Common myeloid progenitor, CD34-positive (primary cell): ENCODE measurements around the gene SH2D7. TPM values are rescaled to one million over a fixed set of nuclear protein-coding genes. Genes with fewer than 3 reads are reported as not detected.

Experiments
- CTCF ChIA-PET: fragments of 350-600 bp; sonication (Branson Sonifier 250); formaldehyde crosslinking; loops from one replicate; lab custom pipeline; 2021; ENCODE audit warnings: antibody characterized with exemption; lab: Charles Lee
- POLR2A ChIA-PET: fragments of 350-600 bp; sonication (Branson Sonifier 250); formaldehyde crosslinking; loops from one replicate; lab custom pipeline; 2021; ENCODE audit warnings: antibody characterized with exemption; lab: Charles Lee
- DNase-seq, 3 donors: peaks; one replicate each; pipeline versions ENCODE4 v3.0.0 to v3.0.0-alpha.2; 2013
- H3K27ac ChIP-seq, 2 experiments: 1 replicate in 1 of 2; 2 replicates in 1 of 2; pipeline ENCODE4 v1.7.0; 2013; ENCODE audit warnings: inconsistent platforms in 2 of 2, low read length in 2 of 2, mild to moderate bottlenecking in 2 of 2, low read depth in 1 of 2, moderate library complexity in 1 of 2; ENCODE audit not compliant: severe bottlenecking in 2 of 2, insufficient read depth in 1 of 2, poor library complexity in 1 of 2
- H3K27me3 ChIP-seq, 5 experiments: replicated peaks in 2 of 5; 1 replicate in 3 of 5; 2 replicates in 2 of 5; pipeline versions ENCODE4 v1.6.1 to v1.7.0; 2013; ENCODE audit warnings: low read length in 4 of 5, mild to moderate bottlenecking in 2 of 5, moderate library complexity in 2 of 5, inconsistent platforms in 1 of 5; ENCODE audit not compliant: insufficient read depth in 5 of 5, control insufficient read depth in 4 of 5
- H3K36me3 ChIP-seq, 4 experiments: 1 replicate in 2 of 4; 2 replicates in 2 of 4; pipeline versions ENCODE4 v1.6.1 to v1.7.0; 2013; ENCODE audit warnings: low read length in 3 of 4, control low read depth in 1 of 4, mild to moderate bottlenecking in 1 of 4; ENCODE audit not compliant: control insufficient read depth in 4 of 4, insufficient read depth in 4 of 4
- H3K4me1 ChIP-seq, 4 experiments: 1 replicate in 3 of 4; 2 replicates in 1 of 4; pipeline versions ENCODE4 v1.6.1 to v1.7.1; 2013; ENCODE audit warnings: low read length in 3 of 4, mild to moderate bottlenecking in 3 of 4, control low read depth in 1 of 4, inconsistent platforms in 1 of 4, moderate library complexity in 1 of 4; ENCODE audit not compliant: control insufficient read depth in 4 of 4, insufficient read depth in 4 of 4; ENCODE audit errors: control extremely low read depth in 1 of 4
- H3K4me3 ChIP-seq, 7 experiments: 1 replicate in 4 of 7; 2 replicates in 3 of 7; pipeline versions ENCODE4 v1.5.1 to v1.7.0; 2013; ENCODE audit warnings: mild to moderate bottlenecking in 7 of 7, low read length in 6 of 7, moderate library complexity in 6 of 7, inconsistent platforms in 2 of 7, low read depth in 2 of 7, control low read depth in 1 of 7; ENCODE audit not compliant: insufficient read depth in 4 of 7, control insufficient read depth in 1 of 7; ENCODE audit errors: extremely low read depth in 1 of 7
- H3K9me3 ChIP-seq, 5 experiments: 1 replicate in 4 of 5; 2 replicates in 1 of 5; pipeline versions ENCODE4 v1.6.1 to v1.7.1; 2013; ENCODE audit warnings: low read length in 4 of 5, mild to moderate bottlenecking in 2 of 5, inconsistent platforms in 1 of 5, low read depth in 1 of 5, moderate library complexity in 1 of 5; ENCODE audit not compliant: control insufficient read depth in 4 of 5, insufficient read depth in 2 of 5; ENCODE audit errors: control extremely low read depth in 1 of 5
- WGBS: methylation state at CpG from one replicate; pipeline ENCODE4 v1.1.5; 2013; ENCODE audit not compliant: insufficient coverage; 5-methylcytosine and 5-hydroxymethylcytosine counted together
- polyA plus RNA-seq: library from polyadenylated mRNA; unstranded; fragments of 120-200 nt; gene quantifications from one replicate; pipeline ENCODE4 v1.2.1, GENCODE V29; 2013

Gene SH2D7
- 0.07 TPM for polyA plus RNA-seq

- peaks cover 0 to 12% (median 8%) of the 10 kb centered on the region in 4 experiments for H3K4me1 ChIP-seq
- H3K4me3 ChIP-seq = no peak within 1 kb of the TSS
- WGBS = 74% methylated on average over 8 of the region's 11 CpGs
- H3K27ac ChIP-seq = no peak within 1 kb of the TSS
- H3K36me3 ChIP-seq = no peaks in the 10 kb centered on the region
- ChIA-PET POLR2A (interaction anchor here (0.6 to 1.1 kb wide), 2 partner anchors 10 to 12 kb away, joined by 3 to 5 read pairs; no protein-coding TSS in a partner anchor), CTCF (interaction anchor here (1.0 to 6.4 kb wide), 3 partner anchors 9 to 16 kb away, joined by 3 to 37 read pairs (median 3); partner anchors contain the start of gene TBC1D2B)
- H3K27me3 ChIP-seq = no peaks in the 10 kb centered on the region
- peak in 1 of 3 donors; percentile 39 for DNase-seq
- H3K9me3 ChIP-seq = no peaks in the 10 kb centered on the region
Observed at GRCh38 chr15:78092261-78093041, at the start of gene SH2D7. Gene SH2D7, plus strand, starts transcription at chr15:78092561. Its CDS starts 24 bp downstream, at chr15:78092585.

- POLR2A ChIA-PET = interaction anchor here (0.6 kb wide), 1 partner anchor 13 kb away, joined by 3 read pairs; no protein-coding TSS in a partner anchor
- peak in 2 of 3 donors; percentile 44 to 49 for DNase-seq
Observed at GRCh38 chr15:78044407-78045155, 47.8 kb upstream of the SH2D7 start.

GRCh38 chr15:78045189-78045588 lies 47.2 kb upstream of the SH2D7 start:
- Histone ChIP-seq H3K27ac (no peak overlapping the region), H3K27me3 (no peaks in the 10 kb centered on the region), H3K36me3 (peaks cover 8 to 40% (median 16%) of the 10 kb centered on the region in 4 experiments), H3K4me3 (no peak overlapping the region), H3K9me3 (no peaks in the 10 kb centered on the region), H3K4me1 (peaks cover 28 to 86% (median 65%) of the 10 kb centered on the region in 4 experiments)
- ChIA-PET CTCF (interaction anchor here (1.3 to 1.5 kb wide), 2 partner anchors 11 to 17 kb away, joined by 3 to 4 read pairs; no protein-coding TSS in a partner anchor), POLR2A (interaction anchor here (0.6 kb wide), 1 partner anchor 13 kb away, joined by 3 read pairs; no protein-coding TSS in a partner anchor)
- DNase-seq = no peak
- no CpG with 5 or more reads among the region's 1 CpG for WGBS

More at GRCh38 chr15:78044407-78045155, 47.8 kb upstream of the SH2D7 start:
- H3K36me3 ChIP-seq = peaks cover 8 to 46% (median 19%) of the 10 kb centered on the region in 4 experiments
- peak overlapping the region in 1 of 7 experiments; percentile 5 for H3K4me3 ChIP-seq
- peak overlapping the region in 1 of 2 experiments; percentile 50 for H3K27ac ChIP-seq
- 100% methylated on average over 2 of the region's 5 CpGs for WGBS
- CTCF ChIA-PET = interaction anchor here (0.7 to 1.5 kb wide), 3 partner anchors 9 to 17 kb away, joined by 3 to 4 read pairs (median 3); no protein-coding TSS in a partner anchor
- no peaks in the 10 kb centered on the region for H3K9me3 ChIP-seq
- H3K27me3 ChIP-seq = no peaks in the 10 kb centered on the region
- peaks cover 26 to 86% (median 62%) of the 10 kb centered on the region in 4 experiments for H3K4me1 ChIP-seq

- peaks cover 6 to 41% (median 14%) of the 10 kb centered on the region in 4 experiments for H3K36me3 ChIP-seq
- DNase-seq = no peak
- peak overlapping the region in 2 of 7 experiments; percentile 36 to 66 for H3K4me3 ChIP-seq
- ChIA-PET POLR2A (no interaction called here), CTCF (interaction anchor here (0.8 to 3.9 kb wide), 5 partner anchors 11 to 147 kb away, joined by 3 to 22 read pairs (median 3); no protein-coding TSS in a partner anchor)
- H3K4me1 ChIP-seq = peaks cover 44 to 93% (median 77%) of the 10 kb centered on the region in 4 experiments
- H3K27ac ChIP-seq = peak overlapping the region; percentile 13 to 55
- no peaks in the 10 kb centered on the region for H3K9me3 ChIP-seq
- 70% methylated on average over 4 of the region's 5 CpGs for WGBS
- no peaks in the 10 kb centered on the region for H3K27me3 ChIP-seq
Observed at GRCh38 chr15:78046796-78047341, 45.5 kb upstream of the SH2D7 start.

- peak overlapping the region; percentile 22 to 55 for H3K27ac ChIP-seq
- peak in 2 of 3 donors; percentile 72 to 75 for DNase-seq
- H3K36me3 ChIP-seq = peaks cover 3 to 41% (median 7%) of the 10 kb centered on the region in 4 experiments
- H3K4me3 ChIP-seq = peak overlapping the region in 3 of 7 experiments; percentile 46 to 66 (median 50)
- 26% methylated on average over 6 of the region's 8 CpGs for WGBS
- H3K9me3 ChIP-seq = no peaks in the 10 kb centered on the region
- ChIA-PET CTCF (interaction anchor here (0.7 to 3.9 kb wide), 11 partner anchors 11 to 146 kb away, joined by 3 to 22 read pairs (median 3); no protein-coding TSS in a partner anchor), POLR2A (interaction anchor here (1.1 kb wide), 1 partner anchor 29 kb away, joined by 3 read pairs; no protein-coding TSS in a partner anchor)
- H3K27me3 ChIP-seq = no peaks in the 10 kb centered on the region
- H3K4me1 ChIP-seq = peaks cover 53 to 94% (median 85%) of the 10 kb centered on the region in 4 experiments
Observed at GRCh38 chr15:78047761-78048627, 44.4 kb upstream of the SH2D7 start.

GRCh38 chr15:78048628-78048920 lies 43.8 kb upstream of the SH2D7 start:
- Histone ChIP-seq H3K4me3 (peak overlapping the region in 1 of 7 experiments; percentile 46), H3K9me3 (no peaks in the 10 kb centered on the region), H3K4me1 (peaks cover 57 to 96% (median 86%) of the 10 kb centered on the region in 4 experiments), H3K36me3 (peaks cover 5 to 43% (median 9%) of the 10 kb centered on the region in 4 experiments), H3K27ac (peak overlapping the region in 1 of 2 experiments; percentile 55), H3K27me3 (no peaks in the 10 kb centered on the region)
- WGBS = 87% methylated on average over 4 of the region's 5 CpGs
- ChIA-PET POLR2A (no interaction called here), CTCF (interaction anchor here (0.7 to 6.1 kb wide), 8 partner anchors 11 to 23 kb away, joined by 3 to 62 read pairs (median 4); no protein-coding TSS in a partner anchor)
- DNase-seq = no peak
